ENCODE results near the gene NT5M.
"Not testable (repeated sequence)": the region's sequence is repeated elsewhere in the genome, so short reads cannot be mapped to it uniquely, and the experiment has no call there.

Gene NT5M

GRCh38 chr17:17377071-17377967 is 74.1 kb downstream of the NT5M start:
- no peak for DNase-seq

GRCh38 chr17:17379197-17379991 is 76.2 kb downstream of the NT5M start:
- no peak for DNase-seq

DNA sequence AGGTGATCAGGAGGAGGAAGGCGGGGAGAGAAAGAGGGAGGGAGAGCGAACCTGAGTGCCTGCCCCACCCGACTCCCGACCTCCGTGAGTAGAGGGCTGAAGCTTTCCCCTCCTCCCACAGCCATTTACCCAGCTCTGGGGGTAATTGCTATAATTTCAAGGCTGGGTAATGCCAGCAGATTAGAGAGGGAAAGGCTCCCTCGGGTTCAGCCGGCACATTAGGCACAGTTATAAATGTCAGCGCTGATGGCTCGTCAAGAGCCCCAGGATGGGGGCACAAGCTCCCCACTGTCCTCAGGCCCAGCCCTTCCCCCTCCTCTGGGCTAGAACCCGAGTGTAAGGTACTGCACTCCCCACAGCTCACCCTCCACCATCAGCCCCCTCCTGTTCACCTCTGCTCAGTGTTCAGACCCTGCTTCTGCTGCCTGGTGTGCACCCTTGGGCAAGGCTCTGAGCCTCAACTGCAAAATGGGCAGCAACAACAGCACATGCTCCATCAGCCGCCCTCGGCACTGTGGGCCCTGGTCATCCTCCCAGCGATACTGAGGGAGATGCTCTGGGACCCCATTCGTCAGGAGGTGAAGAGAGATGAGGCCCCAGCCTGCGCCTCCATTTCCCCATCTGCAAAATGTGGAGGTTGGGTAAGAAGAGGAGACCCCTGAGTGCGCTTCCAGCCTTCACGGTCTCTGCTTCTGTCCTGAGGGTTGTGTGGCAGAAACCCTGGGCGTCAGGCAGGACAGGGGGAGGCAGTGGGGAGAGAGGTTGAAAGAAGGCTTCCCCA is 77.2 kb downstream of the NT5M start:
- DNase-seq: no peak

- DNase-seq: no peak
Observed at GRCh38 chr17:17381446-17382064, 78.4 kb downstream of the NT5M start.

DNA sequence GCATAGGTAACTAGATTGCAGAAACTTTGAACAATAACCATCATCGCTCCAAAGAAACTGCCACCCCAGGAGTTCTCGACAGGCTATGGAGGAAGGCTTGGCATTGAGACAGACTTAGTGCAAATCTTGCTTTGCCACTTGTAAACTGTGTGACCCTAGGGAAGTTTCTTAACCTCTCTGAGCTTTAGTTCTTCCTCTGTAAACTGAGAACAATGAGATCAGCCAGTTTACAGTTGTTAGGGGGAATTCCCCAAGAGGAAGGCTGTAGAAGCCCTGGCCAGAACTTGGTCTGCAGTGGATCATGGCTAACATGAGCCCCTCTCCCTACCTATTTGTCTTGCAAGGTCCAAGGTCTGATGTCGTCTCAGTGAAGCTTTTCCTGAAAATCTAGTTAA is 78.9 kb downstream of the NT5M start:
- no peak for DNase-seq

GRCh38 chr17:17382971-17383370 is 79.8 kb downstream of the NT5M start:
- DNase-seq: no peak

DNA sequence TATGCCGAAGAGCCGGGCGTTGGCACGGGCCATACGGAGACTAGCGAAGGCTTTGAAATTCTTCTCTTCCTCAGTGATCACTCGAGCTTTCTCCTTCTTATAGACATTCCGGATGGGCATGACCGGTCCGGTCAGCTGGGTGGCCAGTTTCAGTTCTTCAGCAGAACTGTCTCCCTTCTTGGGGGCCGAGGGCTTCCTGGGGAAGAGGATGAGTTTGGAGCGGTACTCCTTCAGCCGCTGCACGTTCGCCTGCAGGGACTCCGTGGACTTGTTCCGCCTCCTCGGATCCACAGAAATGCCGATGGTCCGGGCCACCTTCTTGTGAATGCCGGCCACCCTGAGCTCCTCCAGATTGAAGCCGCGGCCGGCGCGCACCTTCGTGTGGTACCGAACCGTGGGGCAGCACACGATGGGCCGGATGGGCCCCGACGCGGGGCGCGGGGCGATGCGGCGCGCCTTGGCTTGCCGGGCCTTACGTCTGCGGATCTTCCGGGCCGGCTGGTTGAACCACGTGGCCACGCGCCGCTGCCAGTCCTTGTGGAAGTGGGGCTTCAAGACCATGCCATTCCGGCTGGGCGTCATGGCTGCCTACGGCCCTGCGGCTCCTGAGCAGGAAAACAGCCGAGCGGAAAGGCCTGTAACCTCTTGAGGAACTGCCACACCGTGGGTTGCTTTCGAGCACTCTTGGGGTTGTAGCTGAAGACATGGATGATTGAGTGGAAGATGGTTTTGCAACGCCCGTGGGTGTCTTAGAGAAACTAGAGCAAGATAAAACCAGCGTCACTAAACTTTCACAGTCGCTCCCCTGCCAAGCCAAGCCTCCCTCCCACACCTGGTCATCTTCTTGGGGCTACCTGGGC is 80.5 kb downstream of the NT5M start:
- DNase-seq: not testable (repeated sequence)

DNA sequence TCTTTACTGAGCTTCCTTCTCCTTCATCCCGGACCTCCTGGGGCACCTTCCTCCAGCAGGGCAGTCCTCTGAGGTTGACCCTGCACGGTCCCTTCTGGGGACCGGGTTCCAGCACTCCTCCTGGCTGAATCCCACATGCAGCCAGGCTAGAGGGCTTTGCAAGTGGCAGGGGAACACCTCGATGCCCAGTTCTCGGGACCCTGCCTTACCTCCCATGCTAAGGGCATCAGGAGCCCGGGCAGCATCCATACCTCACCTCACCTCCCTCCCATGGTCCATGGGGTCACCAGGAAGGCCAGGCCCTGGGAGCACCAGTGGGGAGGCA is 81.1 kb downstream of the NT5M start:
- DNase-seq: no peak

DNA sequence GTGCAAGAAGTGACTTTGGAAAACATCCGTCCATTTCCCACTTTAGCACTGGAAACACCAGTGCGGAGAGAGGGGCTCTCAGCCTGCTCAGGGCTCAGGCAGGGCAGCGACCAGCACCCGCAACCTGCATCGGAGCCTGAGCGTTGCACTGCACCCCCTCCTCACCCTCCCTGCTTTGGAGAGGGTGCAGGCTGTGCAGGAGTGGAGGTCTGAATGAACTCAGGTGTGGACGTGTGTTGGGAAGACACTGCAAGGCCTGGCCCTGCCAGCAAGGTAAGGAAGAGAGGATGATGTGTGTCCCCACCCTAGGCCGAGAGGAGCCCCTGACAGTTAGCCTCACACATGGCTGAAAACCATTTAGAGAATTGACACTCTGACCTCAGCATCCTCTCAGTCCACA is 81.8 kb downstream of the NT5M start:
- no peak for DNase-seq

DNA sequence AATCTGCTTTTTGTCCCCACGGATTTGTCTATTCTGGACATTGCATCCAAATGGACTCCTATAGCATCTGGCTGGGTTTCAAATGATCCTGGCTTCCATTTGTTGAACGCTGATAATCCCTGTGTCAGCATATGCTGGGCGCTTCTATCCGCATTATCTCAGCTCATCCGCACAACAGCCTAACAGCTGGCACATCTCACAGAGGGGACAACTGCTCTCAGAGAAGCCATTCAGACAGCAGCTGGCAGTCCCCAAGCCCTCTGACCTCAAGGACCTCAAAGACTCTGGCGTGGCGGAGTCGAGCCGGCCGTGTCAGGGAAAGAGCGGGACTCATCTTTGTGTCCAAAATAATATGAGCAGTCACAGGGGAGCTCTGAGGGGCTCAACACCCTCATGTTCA is 82.3 kb downstream of the NT5M start:
- no peak for DNase-seq

- DNase-seq: no peak
Observed at GRCh38 chr17:17386094-17386800, 83.1 kb downstream of the NT5M start.

DNA sequence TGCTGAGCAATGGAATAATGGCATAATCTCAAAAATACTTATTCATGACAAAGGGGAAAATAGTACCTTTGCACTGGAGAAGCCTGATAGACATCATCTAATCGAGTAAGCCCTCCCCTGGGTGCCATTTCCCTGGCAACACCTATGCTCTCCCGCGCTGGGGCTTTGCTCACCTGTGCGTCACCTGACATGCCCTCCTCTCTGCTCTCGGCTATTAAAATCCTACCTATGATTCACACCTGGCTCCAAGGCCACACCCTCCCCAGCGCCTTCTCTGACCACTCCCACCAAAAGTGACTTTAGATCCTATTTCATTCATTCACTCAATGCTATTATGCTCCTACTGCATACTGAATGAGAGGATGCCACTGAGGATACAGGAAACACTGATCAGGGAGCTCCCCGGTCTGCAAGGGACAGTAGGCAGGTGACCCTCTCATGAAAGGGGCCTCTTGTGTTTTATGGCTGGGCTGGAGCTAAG is 83.9 kb downstream of the NT5M start:
- DNase-seq: no peak

DNA sequence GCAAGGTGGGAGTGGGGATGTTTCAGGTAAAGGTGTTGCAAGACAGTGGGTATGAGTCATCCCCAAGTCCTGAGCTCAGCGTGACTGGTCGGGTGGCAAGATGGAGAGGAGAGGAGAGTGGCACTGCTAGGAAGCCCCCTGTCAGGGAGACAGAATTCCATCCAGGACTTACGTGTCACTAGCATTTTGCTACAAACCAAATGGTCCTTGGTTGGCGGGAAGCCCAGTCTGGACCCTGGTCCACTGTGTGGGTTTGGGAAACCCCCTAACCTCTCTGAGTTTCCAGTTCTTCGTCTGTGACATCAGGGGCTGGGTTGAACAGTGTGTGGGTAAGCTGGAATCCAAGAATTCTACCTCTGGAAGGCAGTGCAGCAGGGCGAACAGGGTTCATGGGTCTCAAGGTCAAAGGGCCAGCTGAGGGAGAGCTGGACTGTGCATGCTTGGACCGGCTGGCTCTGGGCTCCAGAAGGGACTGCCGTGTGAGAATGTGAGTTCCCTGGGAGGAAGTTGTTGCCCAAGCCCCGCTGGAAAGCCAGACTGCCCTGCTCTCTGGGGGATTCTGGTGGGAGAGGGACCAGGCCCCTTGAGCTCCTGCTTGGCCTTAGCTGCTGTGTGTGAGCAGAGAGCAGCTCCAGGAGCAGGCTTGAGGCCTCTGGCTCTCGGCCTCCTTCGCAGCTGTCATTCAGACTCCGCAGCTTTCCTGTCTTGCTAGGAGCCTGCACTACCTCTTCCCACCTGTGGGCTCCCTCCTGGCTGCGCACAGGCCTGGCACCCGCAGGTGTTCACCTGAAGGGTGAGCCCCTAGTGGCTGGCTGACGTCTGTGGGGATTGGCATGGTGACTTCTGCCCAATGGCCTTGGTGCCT is 84.6 kb downstream of the NT5M start:
- DNase-seq: no peak

DNA sequence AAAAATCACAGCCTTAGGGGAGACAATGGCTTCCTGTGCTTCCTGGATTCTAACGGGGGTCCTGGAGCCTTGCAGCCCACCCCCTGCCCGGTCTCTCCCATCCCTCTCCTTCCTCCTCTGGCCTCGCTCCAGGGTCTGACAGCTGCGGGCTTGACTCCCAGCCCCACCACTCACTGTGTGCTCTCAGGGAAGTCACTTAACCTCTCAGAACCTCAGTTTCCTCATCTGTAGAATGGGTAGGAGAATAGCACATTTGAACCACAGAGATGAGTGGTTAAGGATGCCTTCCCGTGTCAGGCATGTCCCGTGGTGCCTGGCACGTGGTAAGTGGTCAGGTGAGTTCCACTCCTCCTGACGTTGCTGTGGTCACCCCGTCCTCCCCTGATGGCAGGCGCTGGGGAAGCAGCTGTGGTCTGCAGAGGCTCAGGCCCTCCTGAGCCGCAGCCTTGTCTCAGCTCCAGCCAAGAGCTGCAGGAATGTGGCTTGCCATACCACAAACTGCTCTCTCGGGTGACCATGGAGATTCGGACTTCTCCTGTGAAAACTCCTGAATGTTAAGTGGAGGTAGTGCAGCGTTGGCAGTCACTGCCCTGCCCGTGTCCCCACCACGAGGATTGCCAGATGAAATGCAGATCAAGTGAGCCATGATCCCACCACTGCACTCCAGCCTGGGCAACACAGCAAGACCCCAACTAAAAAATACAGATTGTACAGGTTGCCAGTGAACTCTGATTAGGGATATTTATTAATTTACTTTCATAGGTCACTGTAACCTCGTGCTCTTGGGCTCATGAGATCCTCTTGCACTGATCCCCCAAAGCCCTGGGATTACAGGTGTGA is 85.7 kb downstream of the NT5M start:
- DNase-seq: no peak

GRCh38 chr17:17391668-17392370 is 88.6 kb downstream of the NT5M start:
- no peak for DNase-seq

GRCh38 chr17:17393976-17394375 is 90.8 kb downstream of the NT5M start:
- no peak for DNase-seq

DNA sequence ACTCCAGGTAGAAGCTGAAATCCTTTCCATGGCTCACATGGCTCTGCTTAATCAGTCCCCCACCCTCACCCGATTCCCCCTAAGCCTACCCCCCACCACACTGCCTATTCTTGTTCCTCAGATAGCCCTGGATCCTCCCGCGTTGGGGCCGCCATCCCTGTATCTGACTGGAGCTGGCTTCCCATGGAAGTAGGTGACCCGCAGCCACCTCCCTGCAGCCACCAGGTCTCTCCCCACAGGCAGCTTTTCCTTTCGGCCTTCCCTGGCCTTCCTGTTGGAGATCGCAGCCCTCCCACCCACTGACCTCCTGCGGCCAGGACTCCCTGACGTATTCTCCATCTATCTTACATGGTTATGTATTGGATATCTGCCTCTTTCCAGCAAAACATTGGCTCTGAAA is 91.3 kb downstream of the NT5M start:
- no peak for DNase-seq

GRCh38 chr17:17395246-17395802 is 92.2 kb downstream of the NT5M start:
- no peak for DNase-seq

Measured in NCI-H1048 (cell line).